ENCODE measurements around the gene DOLPP1.

GRCh38 chr9:129037767-129038098 is 43.2 kb upstream of the DOLPP1 start:
- no peak for TF ChIP-seq EZH2 (IDR thresholded peaks at IDR 0.05; ENCODE audit: insufficient read depth, poor library complexity, severe bottlenecking)
- no peak for TF ChIP-seq EZH2phosphoT487 (IDR thresholded peaks at IDR 0.05; ENCODE audit: insufficient read depth, low read depth)

Measured in GM23248 (cell line).